Spleen (tissue), 11 donors: Measurements from ENCODE around the gene SORCS2. TPM values are rescaled to one million over a fixed set of nuclear protein-coding genes. Genes with fewer than 3 reads are reported as not detected.
A peak's percentile ranks its signal among the peaks of the same experiment; 100 is the strongest.

Experiments used
- DNase-seq: peaks from one replicate; pipeline ENCODE4 v3.0.0-alpha.2; 2020
- H3K27ac ChIP-seq, 8 donors: fragments of 200-600 bp; sonication (generic) in 7 of 8; 1 replicate in 4 of 8; 2 replicates in 4 of 8; pipeline versions ENCODE4 v1.5.0 to v1.8.0; 2016 to 2021; ENCODE audit warnings: inconsistent platforms in 4 of 8, mild to moderate bottlenecking in 4 of 8, moderate library complexity in 1 of 8
- H3K27me3 ChIP-seq, 7 donors: fragments of 200-600 bp; sonication (generic) in 6 of 7; replicated peaks in 1 of 7; 1 replicate in 4 of 7; 2 replicates in 3 of 7; pipeline versions ENCODE4 v1.5.0 to v1.8.0; 2016 to 2021; ENCODE audit warnings: inconsistent platforms in 3 of 7, mild to moderate bottlenecking in 1 of 7
- H3K36me3 ChIP-seq, 6 donors: fragments of 200-600 bp; sonication (generic) in 5 of 6; 1 replicate in 4 of 6; 2 replicates in 2 of 6; pipeline versions ENCODE4 v1.5.0 to v1.8.0; 2016 to 2021; ENCODE audit warnings: inconsistent platforms in 2 of 6
- H3K4me1 ChIP-seq, 6 donors: fragments of 200-600 bp; sonication (generic) in 5 of 6; 1 replicate in 3 of 6; 2 replicates in 3 of 6; pipeline versions ENCODE4 v1.5.0 to v1.8.0; 2016 to 2021; ENCODE audit warnings: inconsistent platforms in 3 of 6
- H3K4me3 ChIP-seq, 8 donors: fragments of 200-600 bp; sonication (generic) in 7 of 8; 1 replicate in 4 of 8; 2 replicates in 4 of 8; pipeline versions ENCODE4 v1.5.0 to v1.8.0; 2016 to 2021; ENCODE audit warnings: inconsistent platforms in 4 of 8, mild to moderate bottlenecking in 4 of 8, moderate library complexity in 2 of 8
- H3K9me3 ChIP-seq, 8 donors: fragments of 200-600 bp; sonication (generic) in 7 of 8; 1 replicate in 4 of 8; 2 replicates in 4 of 8; pipeline versions ENCODE4 v1.5.0 to v1.8.0; 2016 to 2021; ENCODE audit warnings: inconsistent platforms in 4 of 8
- CTCF ChIP-seq, 11 experiments: fragments of 200-600 bp in 7 of 11; fragments of 450-650 bp in 4 of 11; sonication (generic) in 4 of 11; IDR thresholded peaks in 8 of 11; conservative IDR thresholded peaks in 3 of 11; 1 replicate in 7 of 11; 2 replicates in 4 of 11; pipeline versions ENCODE4 v1.4.0 to v1.8.0; 2016 to 2021; ENCODE audit warnings: antibody characterized with exemption in 11 of 11, inconsistent platforms in 4 of 11, mild to moderate bottlenecking in 1 of 11
- POLR2A ChIP-seq, 3 donors: fragments of 450-650 bp; IDR thresholded peaks; one replicate each; pipeline ENCODE4 v1.5.1; 2017; ENCODE audit warnings: antibody characterized with exemption in 3 of 3, mild to moderate bottlenecking in 1 of 3
- POLR2AphosphoS5 ChIP-seq, 3 donors: sonication (generic); formaldehyde crosslinking; IDR thresholded peaks; one replicate each; pipeline ENCODE4 v1.5.1; 2017; ENCODE audit warnings: antibody characterized with exemption in 3 of 3
- WGBS, 5 donors: extraction: QIAGEN DNeasy Blood & Tissue Kit in 3 of 5; methylation state at CpG; one replicate each; pipeline versions ENCODE4 v1.1.5 to v1.1.7; 2013 to 2018; 5-methylcytosine and 5-hydroxymethylcytosine counted together
- intact Hi-C: fragments of 100-400 bp; cut with DNase I; formaldehyde crosslinking; loops from one replicate; pipeline ENCODE4 v1.15.0; 2023; ENCODE audit warnings: low total_unique reads
- polyA plus RNA-seq, 3 donors: library from polyadenylated mRNA; stranded (reverse); fragments of 200-250 nt; gene quantifications; one replicate each; pipeline ENCODE4 v1.2.1, GENCODE V29; 2013
- total RNA-seq, 7 donors: library from RNA; depleted of rRNA in 3 of 7; stranded (reverse); fragments of >200 nt in 3 of 7; fragmentation: NEBNext Ultra II Directional in 4 of 7; extraction: Animal tissue kit (Norgen Biotek cat#: 25700) in 4 of 7; gene quantifications; one replicate each; pipeline versions ENCODE4 v1.1.0 to v1.2.1, GENCODE V29; 2016 to 2021
- donor health status: healthy with polysubstance abuse.
- donor health status: DM: no; HTN: no; CAD: no; lungs with moderate emphysema.
- donor health status: DM: no; HTN: no; CAD: no.
- donor health status: Bipolar disorder and iron deficiency.
- donor health status: healthy.
- donor health status: DM: no; HTN: no; CAD: no.
- donor health status: DM: yes; HTN: yes; CAD: no.

SORCS2 gene
- total and polyA plus RNA-seq, 10 donors, result 0.33 to 1.6 (median 0.60) TPM

GRCh38 chr4:7668271-7668670 is 475.9 kb downstream of the SORCS2 start:
- no peaks in the 10 kb centered on the region for H3K27me3 ChIP-seq
- intact Hi-C loops, result no loop called here
- H3K9me3 ChIP-seq, result peaks cover 0 to 23% (median 5%) of the 10 kb centered on the region in 8 donors
- DNase-seq, result peak; percentile 31
- TF ChIP-seq POLR2AphosphoS5 (IDR thresholded peaks at IDR 0.05) (no peak), POLR2A (IDR thresholded peaks at IDR 0.05) (no peak), CTCF (IDR thresholded peaks at IDR 0.05 in 8 of 11, conservative IDR thresholded peaks at IDR 0.05 in 3 of 11) (no peak)
- H3K4me1 ChIP-seq, result no peaks in the 10 kb centered on the region
- H3K36me3 ChIP-seq, result no peaks in the 10 kb centered on the region
- H3K4me3 ChIP-seq, result no peak overlapping the region
- no peak overlapping the region for H3K27ac ChIP-seq
- 80 to 88% (median 84%) methylated on average over 4 of the region's 4 CpGs for WGBS, 5 donors

GRCh38 chr4:7668826-7669225 is 476.5 kb downstream of the SORCS2 start:
- H3K4me1 ChIP-seq, result no peaks in the 10 kb centered on the region
- intact Hi-C loops, result no loop called here
- H3K36me3 ChIP-seq, result no peaks in the 10 kb centered on the region
- no peak for TF ChIP-seq POLR2A (IDR thresholded peaks at IDR 0.05)
- no peak for TF ChIP-seq POLR2AphosphoS5 (IDR thresholded peaks at IDR 0.05)
- no peak for TF ChIP-seq CTCF (IDR thresholded peaks at IDR 0.05 in 8 of 11, conservative IDR thresholded peaks at IDR 0.05 in 3 of 11)
- no peak overlapping the region for H3K27ac ChIP-seq
- peaks cover 0 to 23% (median 5%) of the 10 kb centered on the region in 8 donors for H3K9me3 ChIP-seq
- WGBS, 5 donors, result 68 to 77% (median 74%) methylated on average over 4 of the region's 4 CpGs
- no peak overlapping the region for H3K4me3 ChIP-seq
- H3K27me3 ChIP-seq, result peaks cover 0 to 5% (median 0%) of the 10 kb centered on the region in 7 donors
- peak; percentile 71 for DNase-seq

GRCh38 chr4:7672601-7673000 is 480.3 kb downstream of the SORCS2 start:
- intact Hi-C loops, result no loop called here
- Histone ChIP-seq H3K9me3 (peaks cover 0 to 23% (median 5%) of the 10 kb centered on the region in 8 donors), H3K4me3 (no peak overlapping the region), H3K27me3 (peaks cover 0 to 33% (median 0%) of the 10 kb centered on the region in 7 donors), H3K36me3 (no peaks in the 10 kb centered on the region), H3K27ac (no peak overlapping the region), H3K4me1 (no peaks in the 10 kb centered on the region)
- DNase-seq, result no peak
- 60 to 82% (median 73%) methylated on average over 4 of the region's 4 CpGs for WGBS, 5 donors
- TF ChIP-seq POLR2AphosphoS5 (IDR thresholded peaks at IDR 0.05) (no peak), POLR2A (IDR thresholded peaks at IDR 0.05) (no peak), CTCF (IDR thresholded peaks at IDR 0.05 in 8 of 11, conservative IDR thresholded peaks at IDR 0.05 in 3 of 11) (no peak)

GRCh38 chr4:7673121-7673520 is 480.8 kb downstream of the SORCS2 start:
- intact Hi-C loops, result no loop called here
- 51 to 82% (median 73%) methylated on average over 9 of the region's 9 CpGs for WGBS, 5 donors
- no peaks in the 10 kb centered on the region for H3K36me3 ChIP-seq
- H3K27ac ChIP-seq, result no peak overlapping the region
- peaks cover 0 to 23% (median 5%) of the 10 kb centered on the region in 8 donors for H3K9me3 ChIP-seq
- TF ChIP-seq POLR2AphosphoS5 (IDR thresholded peaks at IDR 0.05) (no peak), POLR2A (IDR thresholded peaks at IDR 0.05) (no peak), CTCF (IDR thresholded peaks at IDR 0.05 in 8 of 11, conservative IDR thresholded peaks at IDR 0.05 in 3 of 11) (no peak)
- H3K4me3 ChIP-seq, result no peak overlapping the region
- no peak for DNase-seq
- H3K4me1 ChIP-seq, result no peaks in the 10 kb centered on the region
- peaks cover 0 to 38% (median 0%) of the 10 kb centered on the region in 7 donors for H3K27me3 ChIP-seq
